GM18511 (cell line): ENCODE results near the gene UBE2E1.
A peak's percentile ranks its signal among the peaks of the same experiment; 100 is the strongest.
"Not testable (repeated sequence)": the region's sequence is repeated elsewhere in the genome, so short reads cannot be mapped to it uniquely, and the experiment has no call there.

Source experiments
- ATAC-seq: cut with Tn5 transposase; IDR thresholded peaks from one replicate; pipeline ENCODE4 v1.9.1; 2021; ENCODE audit warnings: mild to moderate bottlenecking, moderate library complexity; ENCODE audit not compliant: unreplicated experiment

UBE2E1 gene

DNA sequence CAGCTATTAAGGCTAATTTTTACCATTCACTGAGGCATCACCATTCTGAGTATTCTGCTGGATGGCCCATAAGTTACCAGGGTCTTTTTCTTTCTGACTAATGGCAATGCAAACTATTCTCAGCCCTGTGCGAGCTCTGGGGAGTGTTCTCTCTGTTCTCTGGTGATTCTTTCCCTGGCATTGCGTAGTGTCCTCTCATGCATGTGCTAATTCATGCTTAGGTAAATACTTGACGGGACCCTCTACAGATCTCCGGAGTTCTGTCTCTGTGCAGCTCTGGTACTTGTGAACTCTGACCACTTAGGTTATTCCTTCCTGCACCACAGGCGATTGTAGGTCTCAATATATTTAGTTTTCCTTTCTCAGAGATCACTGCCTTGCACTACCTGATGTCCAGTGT, 34.8 kb downstream of the UBE2E1 start:
- ATAC-seq, result no peak

DNA sequence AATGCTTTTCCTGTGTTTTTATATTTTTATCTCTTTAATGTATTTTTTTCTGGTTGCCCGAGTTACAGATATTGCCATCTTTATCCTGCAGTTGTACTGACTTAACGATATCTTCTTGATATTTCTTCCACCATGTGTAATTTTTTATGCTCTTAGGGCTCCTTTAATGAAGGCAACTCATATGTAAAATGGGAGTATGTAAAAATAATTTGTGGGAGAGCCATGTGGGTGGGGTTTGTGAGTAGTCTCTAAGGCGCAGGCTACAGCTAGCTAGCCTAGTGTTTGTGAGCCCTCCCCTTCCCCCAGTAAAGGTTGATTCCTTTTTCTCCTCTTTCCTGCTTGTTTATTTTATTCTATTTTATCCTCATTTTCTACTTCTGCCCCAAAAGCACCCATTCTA, 38.1 kb downstream of the UBE2E1 start:
- no peak for ATAC-seq

DNA sequence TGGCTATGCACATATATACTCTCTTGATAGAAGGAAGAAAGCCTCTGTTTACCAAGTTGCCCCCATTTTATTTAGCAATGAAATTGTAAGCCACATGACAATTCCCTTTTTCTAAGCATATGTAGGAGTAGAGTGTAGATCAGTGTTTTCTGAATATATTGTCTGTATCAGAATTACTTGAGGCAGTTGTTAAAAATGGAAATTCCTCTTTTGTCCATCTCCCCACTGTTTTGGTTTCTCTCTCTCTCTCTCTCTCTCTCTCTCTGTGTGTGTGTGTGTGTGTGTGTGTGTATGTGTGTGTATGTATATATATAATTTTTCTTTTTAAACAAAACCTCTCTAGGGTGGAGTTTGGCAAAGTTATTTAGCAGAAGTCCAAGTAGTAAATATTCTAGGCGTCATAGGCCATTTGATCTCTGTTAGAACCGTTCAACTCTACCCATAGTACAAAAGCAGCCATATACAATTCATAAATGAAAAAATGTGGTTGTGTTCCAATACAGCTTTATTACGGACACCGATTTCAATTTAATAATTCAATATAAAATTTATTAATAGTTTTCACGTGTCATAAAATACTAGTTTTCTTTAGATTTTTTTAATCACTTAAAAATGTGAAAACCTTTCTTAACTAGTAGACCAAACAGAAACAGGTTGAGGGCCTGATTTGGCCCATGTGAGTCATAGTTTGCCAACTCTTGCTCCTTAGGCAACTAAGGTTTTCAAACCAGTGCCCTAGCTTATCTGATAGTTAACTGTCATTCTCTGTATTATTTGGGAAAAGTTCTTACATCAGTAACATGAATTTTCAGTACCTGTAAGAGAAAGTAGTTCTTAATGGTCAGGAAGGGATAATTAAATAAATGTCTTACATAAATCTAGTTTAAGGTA, 39.8 kb downstream of the UBE2E1 start:
- ATAC-seq, result no peak

DNA sequence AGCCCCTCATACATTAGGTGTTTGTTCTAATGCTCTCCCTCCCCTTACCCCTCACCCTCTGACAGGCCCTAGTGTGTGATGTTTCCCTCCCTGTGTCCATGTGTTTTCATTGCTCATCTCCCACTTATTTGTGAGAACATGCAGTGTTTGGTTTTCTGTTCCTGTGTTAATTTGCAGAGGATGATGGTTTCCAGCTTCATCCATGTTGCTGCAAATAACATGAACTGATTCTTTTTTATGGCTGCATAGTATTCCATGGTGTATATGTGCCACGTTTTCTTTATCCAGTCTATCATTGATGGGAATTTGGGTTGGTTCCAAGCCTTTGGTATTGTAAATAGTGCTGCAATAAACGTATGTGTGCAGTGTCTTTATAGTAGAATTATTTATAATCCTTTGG, 43.7 kb downstream of the UBE2E1 start:
- ATAC-seq, result not testable (repeated sequence)

DNA sequence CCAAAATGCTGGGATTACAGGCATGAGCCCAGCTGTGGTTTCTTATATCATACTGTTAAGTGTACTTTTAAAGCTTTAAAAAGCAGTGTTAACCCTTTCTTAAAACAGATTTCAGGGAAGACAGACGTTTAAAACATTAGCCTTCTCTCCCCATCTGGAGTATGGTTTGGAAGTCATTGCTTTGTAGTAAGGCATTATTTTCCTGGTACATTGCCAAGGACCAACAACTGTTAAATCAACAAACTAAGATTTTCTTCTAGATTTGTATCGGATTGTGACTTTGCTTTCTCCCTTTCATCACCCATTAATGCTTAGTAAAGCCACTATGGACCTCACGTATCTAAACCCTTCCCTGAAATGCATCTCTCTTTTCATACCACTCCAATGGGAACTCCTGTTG, 50.5 kb downstream of the UBE2E1 start:
- ATAC-seq, result no peak

DNA sequence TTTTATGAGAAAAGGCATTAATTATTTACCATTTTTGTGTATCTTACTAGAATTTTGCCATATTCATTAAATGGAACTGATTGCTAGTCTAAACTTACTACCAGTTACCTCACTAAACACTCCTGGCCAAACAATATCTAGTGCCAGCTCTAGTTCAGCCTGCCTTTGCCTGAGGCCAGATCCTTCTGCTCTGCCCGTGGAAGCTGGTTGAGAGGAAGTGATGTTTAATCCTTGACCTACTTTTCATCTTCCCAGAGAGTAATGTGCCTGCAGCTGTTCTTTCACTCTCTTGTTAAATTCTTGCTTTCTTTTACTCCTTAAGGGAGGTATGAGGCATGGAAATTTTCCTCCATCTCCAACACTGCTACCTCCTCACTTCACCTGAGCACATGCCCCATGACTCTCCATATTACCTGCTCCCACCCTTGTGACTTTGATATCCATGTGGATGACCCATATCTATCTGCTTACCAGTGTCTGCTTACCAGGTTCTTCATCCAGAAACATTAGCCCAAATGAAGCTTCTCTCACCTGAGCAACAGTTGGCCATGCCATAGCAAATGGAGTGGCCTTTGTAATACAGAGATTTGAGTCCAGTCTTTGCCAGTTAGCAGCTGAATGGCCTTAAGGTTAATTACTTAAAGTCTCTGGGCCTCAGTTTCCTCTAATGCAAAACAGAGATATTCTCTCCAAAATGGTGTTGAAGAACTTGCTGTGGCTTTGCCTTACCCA, 53.4 kb downstream of the UBE2E1 start:
- no peak for ATAC-seq

DNA sequence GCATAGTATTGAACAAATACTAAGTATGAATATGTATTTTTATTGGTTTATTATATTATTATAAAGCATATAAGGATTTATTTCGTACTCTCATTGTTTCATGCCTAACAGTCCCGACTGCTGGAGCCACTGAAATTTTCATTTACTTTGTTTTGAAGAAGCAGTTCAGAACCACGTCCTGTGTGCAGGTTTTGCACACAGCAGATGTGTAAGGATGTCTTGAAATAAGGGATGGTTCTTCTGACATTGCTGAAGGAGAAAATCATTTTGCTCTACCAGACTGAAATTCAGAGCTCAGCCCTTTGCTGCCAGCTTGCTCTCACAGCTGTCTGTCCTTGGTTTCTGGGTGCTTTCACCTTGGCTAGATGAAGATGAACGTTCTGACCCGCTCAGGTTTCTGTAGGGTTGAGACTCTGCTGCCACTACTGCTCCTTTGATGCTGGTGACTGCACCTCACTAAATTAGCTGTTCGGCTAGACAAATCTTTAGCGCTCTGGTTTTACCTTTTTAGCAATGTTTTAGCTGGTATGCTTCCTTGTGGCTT, 54.2 kb downstream of the UBE2E1 start:
- no peak for ATAC-seq

DNA sequence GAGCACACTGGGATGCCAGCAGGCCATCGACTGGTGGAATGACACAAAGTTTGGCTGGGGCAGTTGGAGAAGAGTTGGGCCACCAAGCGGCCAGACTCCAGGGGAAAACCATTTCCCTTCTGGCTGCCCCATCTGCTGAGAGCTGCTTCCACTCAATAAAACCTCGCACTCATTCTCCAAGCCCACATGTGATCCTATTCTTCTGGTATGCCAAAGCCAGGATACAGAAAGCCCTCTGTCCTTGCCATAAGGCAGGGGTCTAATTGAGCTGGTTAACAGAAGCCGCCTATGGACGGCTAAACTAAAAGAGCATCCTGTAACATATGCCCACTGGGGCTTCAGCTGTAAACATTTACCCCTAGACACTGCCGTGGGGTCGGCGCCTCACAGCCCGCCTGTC, 55.9 kb downstream of the UBE2E1 start:
- ATAC-seq, result no peak

DNA sequence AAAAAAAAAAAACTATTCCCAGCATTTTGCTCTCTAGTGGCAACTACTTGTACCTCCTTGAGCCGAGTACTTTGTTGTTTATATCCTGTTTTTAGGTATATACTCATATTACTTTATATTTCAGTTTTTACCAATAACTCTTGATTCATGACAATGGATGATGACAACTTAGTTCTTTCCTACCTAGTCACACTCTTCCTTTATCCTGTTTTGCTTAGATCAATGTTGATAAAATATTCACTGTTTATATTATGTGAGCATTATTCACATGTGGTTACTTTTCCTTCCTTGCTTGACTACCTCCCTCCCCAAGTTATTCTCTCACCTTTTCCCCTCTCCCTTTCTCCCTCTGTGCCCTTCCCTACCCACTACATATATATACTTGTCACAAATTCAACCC, 57.3 kb downstream of the UBE2E1 start:
- no peak for ATAC-seq

DNA sequence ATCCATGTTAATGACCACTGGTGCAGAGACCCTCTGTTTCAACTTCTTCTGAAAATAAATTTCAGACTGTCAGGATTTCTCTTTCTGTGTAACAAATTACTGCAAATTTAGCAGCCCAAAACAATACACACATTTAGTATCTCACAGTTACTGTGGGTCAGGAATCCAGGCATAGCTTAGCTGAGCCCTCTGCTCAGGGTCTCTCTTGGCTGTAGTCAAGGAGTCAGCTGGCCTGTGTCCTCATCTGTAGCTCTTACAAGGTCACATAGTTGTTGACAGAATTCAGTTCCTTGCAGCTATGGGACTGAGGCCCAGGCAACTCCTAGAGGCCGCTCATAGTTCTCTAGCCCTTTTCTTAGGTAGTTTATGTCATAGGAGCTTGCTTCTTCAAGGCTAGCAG, 59.2 kb downstream of the UBE2E1 start:
- ATAC-seq, result no peak

DNA sequence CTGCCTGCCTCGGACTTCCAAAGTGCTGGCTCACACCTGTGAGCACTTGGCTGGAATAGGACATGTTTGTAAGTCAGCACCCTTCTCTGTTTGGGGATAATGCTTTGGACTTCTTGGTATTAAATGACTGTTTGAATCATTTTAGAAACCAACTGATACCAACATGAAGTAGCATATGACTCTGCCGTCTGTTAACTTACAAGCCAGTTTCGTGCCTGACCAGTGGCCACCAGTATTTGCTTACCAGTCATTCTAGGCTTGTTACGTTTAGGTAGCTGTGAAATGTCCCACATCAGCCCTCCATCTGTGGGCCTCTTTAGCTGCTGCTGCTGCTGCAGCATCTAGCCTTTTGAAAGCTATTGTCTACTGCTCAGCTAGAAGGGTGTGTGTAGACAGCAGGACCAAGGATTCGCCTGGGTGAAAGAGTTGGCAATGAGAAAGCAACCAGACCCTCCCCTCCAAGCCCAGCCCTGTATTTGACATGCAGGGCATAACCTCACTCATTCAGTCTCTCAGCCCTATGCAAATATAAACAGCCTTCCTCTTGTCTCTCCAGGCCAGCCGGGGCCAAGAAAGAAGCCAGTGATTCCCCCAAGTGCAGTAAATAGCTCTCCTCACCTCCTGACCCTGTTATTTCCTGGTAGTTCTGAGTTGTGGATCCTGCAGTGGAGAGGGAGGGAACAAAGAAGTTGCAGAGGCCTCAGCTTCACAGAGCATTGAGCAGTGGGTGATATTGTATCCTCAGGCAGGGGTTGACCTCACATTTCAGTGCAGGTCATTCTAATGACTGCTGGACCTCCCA, 60.0 kb downstream of the UBE2E1 start:
- peak; percentile 79 for ATAC-seq

DNA sequence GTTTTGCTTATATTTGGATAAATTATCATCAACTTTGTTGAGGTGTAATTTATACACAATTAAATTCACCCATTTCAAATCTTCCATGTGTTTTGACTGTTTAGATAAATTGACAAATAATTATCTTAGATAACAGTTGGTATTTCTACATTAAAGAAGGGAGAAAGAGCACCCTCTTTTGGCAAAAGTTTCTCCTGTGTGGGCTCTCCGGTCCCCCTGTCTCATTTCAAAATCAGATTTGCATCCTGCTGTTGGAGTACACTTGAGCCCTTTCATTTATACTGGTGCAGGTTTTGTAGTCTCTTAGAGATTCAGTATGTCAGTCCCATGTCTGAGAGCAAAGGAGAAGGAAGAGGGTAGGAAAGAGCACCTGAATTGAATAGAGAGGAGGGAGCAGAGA, 61.6 kb downstream of the UBE2E1 start:
- ATAC-seq, result no peak

DNA sequence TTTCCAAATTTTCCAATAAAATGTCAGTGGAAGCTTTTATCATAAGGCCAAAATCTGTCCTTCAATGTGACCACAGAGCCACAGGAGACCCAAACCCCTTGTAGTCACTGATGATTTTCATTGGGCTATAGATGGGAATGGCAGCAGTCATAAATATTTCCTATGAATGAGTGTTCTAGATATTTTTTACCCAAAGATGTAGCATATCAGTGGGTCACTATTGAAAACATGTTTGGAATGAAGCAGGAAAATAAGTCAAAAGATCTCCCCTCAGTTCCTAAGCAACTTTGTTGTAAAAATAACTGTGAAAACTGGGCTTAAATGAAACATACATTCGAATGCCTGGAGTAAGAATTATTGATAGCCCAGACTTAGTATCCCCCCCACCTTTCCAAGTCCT, 62.1 kb downstream of the UBE2E1 start:
- ATAC-seq, result no peak

DNA sequence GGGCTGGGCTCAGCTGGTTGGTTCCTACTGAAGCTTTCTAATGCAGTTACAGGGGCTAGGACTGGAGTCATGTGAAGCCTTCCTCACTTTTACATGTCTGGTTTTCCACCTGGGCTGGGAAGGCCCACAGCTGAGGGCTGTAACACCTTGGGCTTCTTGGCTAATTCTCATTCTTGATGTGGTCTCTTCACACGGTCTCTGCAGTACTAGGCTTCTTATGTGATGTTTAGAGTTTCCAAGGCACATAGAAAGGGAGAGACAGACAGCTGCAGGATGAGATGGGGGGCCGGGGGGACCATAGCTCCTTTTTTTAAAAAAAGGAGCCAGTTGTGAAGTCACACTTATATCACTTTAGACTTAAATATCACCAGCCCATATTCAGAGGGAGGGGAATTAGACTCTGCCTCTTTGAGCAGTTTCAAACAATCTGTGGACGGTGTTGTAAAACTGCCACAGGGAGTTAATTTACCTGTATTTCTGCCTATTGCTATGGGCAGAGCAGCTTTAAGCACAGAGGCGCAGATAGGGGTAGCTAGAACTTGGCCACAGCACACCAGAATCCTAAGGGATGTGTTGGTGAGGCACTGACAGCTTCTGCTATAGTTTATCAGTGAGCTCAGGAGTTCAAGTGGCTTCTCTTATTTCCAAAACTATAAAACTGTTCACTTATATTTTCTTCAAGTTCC, 64.4 kb downstream of the UBE2E1 start:
- ATAC-seq, result no peak

DNA sequence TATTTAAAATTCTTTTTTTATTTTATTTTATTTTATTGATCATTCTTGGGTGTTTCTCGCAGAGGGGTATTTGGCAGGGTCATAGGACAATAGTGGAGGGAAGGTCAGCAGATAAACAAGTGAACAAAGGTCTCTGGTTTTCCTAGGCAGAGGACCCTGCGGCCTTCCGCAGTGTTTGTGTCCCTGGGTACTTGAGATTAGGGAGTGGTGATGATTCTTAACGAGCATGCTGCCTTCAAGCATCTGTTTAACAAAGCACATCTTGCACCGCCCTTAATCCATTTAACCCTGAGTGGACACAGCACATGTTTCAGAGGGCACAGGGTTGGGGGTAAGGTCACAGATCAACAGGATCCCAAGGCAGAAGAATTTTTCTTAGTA, 64.9 kb downstream of the UBE2E1 start:
- not testable (repeated sequence) for ATAC-seq

DNA sequence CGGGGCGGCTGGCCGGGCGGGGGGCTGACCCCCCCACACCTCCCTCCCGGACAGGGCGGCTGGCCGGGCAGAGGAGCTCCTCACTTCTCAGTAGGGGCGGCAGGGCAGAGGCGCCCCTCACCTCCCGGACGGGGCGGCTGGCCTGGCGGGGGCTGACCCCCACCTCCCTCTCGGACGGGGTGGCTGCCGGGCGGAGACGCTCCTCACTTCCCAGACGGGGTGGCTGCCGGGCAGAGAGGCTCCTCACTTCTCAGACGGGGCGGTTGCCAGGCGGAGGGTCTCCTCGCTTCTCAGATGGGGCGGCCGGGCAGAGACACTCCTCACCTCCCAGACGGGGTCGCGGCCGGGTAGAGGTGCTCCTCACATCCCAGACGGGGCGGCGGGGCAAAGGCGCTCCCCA, 65.6 kb downstream of the UBE2E1 start:
- ATAC-seq, result not testable (repeated sequence)

DNA sequence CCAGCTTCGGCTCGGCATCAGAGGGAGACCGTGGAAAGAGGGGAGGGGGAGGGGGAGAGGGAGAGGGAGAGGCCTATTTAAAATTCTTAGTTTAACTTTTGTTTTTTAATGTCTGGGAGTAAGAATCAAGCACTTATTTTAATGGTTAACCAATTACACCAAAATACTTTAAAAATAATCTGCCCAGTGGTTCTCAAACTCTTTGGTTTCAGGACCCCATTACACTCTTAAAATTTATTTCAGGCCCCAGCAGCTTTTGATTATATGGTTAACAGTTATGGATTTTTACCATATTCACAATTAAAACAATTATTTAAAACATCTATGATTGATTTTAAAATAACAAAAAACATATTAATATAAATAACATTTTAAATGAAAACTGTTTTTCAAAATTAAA, 66.6 kb downstream of the UBE2E1 start:
- no peak for ATAC-seq

DNA sequence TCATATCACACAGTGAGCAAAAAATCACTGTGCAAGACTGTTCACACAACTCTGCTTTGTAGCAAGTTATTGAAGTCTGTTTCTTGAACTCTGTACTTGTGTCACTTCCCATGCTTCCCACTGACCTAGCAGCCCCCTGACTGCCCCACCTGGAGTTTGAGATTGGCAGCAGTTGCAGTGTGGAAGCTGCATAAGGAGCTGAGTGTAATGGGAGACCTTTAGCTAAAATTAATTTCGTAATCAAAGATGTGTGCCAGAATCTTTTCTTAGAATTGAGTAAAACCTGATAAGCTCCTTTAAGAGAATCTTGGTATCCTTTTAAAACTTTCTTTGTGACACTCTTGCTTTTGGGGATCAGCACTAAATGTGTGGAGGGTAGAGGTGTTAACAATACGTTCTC, 68.2 kb downstream of the UBE2E1 start:
- ATAC-seq, result no peak

DNA sequence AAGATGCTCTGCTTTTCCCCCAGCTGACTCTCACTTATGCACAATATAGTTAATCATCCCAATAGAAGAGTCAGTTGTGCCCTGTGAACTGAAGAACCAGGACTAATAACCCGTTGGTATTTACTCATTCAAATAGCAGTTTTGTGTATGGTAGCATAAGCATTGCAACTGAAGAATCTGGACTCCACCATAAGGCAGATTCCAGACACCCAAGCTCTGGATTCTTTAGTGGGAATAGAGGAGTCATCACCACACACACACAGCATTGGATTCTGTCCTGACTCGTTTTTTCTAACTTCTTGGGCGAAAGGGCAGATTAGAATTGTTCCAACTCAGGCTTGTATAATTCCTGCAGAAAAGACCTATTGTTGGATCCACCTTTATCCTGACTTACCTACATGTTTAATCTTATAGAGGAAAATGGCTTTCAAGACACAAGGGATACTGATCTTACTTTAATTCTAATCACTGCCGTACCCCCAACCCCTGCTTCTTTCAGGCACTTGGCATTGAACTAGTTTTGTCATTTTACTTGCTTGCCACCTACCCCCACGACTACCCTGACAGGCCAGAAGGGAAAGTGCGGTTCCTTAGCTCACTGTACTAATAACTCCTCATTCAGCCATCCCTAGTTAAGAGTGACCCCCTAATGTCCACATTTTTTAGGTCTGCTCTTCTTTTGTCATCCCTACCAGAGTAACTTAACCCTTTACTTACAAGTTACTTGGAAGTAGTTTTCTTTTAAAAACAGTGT, 68.8 kb downstream of the UBE2E1 start:
- no peak for ATAC-seq
